ENCODE data around the gene NSF.
A peak's percentile ranks its signal among the peaks of the same experiment; 100 is the strongest.

Gene NSF

GRCh38 chr17:46727572-46728348, 137.3 kb downstream of the NSF start:
- Mint-ChIP-seq H3K27ac (no peak overlapping the region), H3K27me3 (no peaks in the 10 kb centered on the region), H3K4me3 (no peak overlapping the region), H3K4me1 (no peaks in the 10 kb centered on the region), H3K9me3 (no peaks in the 10 kb centered on the region)
- DNase-seq (no peak), ATAC-seq (no peak)

DNA sequence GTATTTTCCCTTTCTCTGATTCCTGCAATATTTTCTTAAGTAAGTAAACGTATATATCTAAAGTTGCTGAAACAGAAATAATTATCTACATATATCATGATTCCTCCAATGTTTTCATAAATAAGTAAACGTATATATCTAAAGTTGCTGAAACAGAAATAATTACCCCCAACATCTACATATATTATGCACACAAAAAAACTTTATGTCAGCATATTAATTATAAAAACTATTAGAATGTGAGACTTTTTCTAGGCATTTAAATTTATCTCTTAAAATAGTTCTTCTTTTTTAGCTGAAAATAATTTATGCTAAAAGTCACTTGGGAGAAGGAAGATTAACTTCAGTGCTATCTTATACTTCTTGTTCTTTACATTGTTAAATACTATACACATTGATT, 139.6 kb downstream of the NSF start:
- no peaks in the 10 kb centered on the region for H3K4me1 Mint-ChIP-seq
- H3K27me3 Mint-ChIP-seq, result no peaks in the 10 kb centered on the region
- H3K27ac Mint-ChIP-seq, result no peak overlapping the region
- H3K9me3 Mint-ChIP-seq, result no peaks in the 10 kb centered on the region
- no peak for ATAC-seq
- no peak for DNase-seq
- H3K4me3 Mint-ChIP-seq, result no peak overlapping the region

DNA sequence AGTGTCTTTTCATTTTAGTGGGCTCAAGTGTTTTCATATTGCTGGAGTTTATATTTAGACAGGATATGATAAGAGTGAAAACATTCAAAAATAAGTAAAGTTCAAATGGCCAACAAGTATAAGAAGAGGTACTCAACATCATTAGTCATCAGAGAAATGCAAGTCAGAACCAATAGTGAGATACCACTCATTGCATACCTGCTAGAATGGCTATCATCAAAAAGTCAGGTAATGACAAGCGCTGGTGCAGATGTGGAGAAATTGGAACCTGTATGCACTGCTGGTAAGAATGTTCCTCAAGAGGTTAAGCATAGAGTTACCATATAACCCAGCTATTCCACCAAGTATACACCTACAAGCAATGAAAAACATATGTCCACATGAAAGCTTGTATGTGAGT, 140.2 kb downstream of the NSF start:
- Mint-ChIP-seq H3K27ac (no peak overlapping the region), H3K4me3 (no peak overlapping the region), H3K4me1 (no peaks in the 10 kb centered on the region), H3K27me3 (no peaks in the 10 kb centered on the region), H3K9me3 (no peaks in the 10 kb centered on the region)
- no peak for DNase-seq
- ATAC-seq, result no peak

DNA sequence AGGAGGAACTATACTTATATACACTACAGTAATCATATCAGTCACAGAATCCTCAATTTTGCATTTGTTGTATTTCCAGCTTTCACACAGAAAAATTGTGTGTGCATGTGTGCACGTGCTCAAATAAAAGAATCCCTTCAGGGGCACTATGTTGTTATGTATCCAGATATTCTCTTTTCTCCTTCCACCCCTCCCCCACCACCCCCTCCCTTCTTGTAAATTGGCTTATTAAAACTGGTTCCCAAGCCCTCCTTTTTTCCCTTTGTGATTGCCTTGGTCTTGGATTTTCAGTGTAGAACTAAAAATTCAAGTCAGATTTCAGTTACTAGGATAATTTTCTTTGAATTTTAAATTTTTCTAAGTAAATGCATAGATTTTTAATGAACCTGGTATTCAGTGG, 141.7 kb downstream of the NSF start:
- H3K27ac Mint-ChIP-seq, result no peak overlapping the region
- H3K27me3 Mint-ChIP-seq, result no peaks in the 10 kb centered on the region
- ATAC-seq, result no peak
- H3K4me3 Mint-ChIP-seq, result no peak overlapping the region
- no peaks in the 10 kb centered on the region for H3K9me3 Mint-ChIP-seq
- no peak for DNase-seq
- no peaks in the 10 kb centered on the region for H3K4me1 Mint-ChIP-seq

- Mint-ChIP-seq H3K4me3 (no peak overlapping the region), H3K27ac (no peak overlapping the region), H3K4me1 (no peaks in the 10 kb centered on the region)
Observed at GRCh38 chr17:46732754-46733398, 142.4 kb downstream of the NSF start.

GRCh38 chr17:46733837-46734475, 143.5 kb downstream of the NSF start:
- no peaks in the 10 kb centered on the region for H3K27me3 Mint-ChIP-seq
- H3K4me3 Mint-ChIP-seq, result no peak overlapping the region
- H3K9me3 Mint-ChIP-seq, result no peaks in the 10 kb centered on the region
- DNase-seq (no peak), ATAC-seq (no peak)
- H3K27ac Mint-ChIP-seq, result no peak overlapping the region
- no peaks in the 10 kb centered on the region for H3K4me1 Mint-ChIP-seq

More at GRCh38 chr17:46732754-46733398, 142.4 kb downstream of the NSF start:
- H3K27me3 Mint-ChIP-seq, result no peaks in the 10 kb centered on the region
- no peaks in the 10 kb centered on the region for H3K9me3 Mint-ChIP-seq
- ATAC-seq (no peak), DNase-seq (no peak)

DNA sequence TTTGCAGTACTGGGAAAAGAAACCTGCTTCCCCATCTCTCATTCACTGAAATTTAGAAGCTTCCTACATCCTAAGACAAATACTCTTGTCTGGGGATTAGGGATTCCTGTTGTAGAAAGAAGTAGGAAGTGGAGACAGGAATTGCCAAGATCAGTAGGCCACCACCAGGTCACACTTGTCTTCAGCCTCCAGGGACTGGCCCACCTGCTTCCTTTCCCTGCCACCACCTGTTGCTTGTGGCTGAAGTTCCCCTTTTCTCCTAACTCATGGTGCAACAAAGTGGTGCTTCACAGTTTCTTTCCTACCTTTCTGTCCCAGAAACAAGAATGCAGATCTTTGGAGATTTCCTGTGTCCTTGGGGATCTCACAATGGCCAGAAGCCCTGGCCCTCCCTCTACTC, 145.6 kb downstream of the NSF start:
- no peaks in the 10 kb centered on the region for H3K4me1 Mint-ChIP-seq
- ATAC-seq (no peak), DNase-seq (no peak)
- no peaks in the 10 kb centered on the region for H3K9me3 Mint-ChIP-seq
- no peaks in the 10 kb centered on the region for H3K27me3 Mint-ChIP-seq
- H3K27ac Mint-ChIP-seq, result no peak overlapping the region
- H3K4me3 Mint-ChIP-seq, result no peak overlapping the region

GRCh38 chr17:46737326-46737725, 146.9 kb downstream of the NSF start:
- no peak overlapping the region for H3K4me3 Mint-ChIP-seq
- H3K4me1 Mint-ChIP-seq, result peaks cover 2% of the 10 kb centered on the region
- H3K27ac Mint-ChIP-seq, result no peak overlapping the region
- DNase-seq (no peak), ATAC-seq (no peak)
- H3K9me3 Mint-ChIP-seq, result no peaks in the 10 kb centered on the region
- H3K27me3 Mint-ChIP-seq, result no peaks in the 10 kb centered on the region

DNA sequence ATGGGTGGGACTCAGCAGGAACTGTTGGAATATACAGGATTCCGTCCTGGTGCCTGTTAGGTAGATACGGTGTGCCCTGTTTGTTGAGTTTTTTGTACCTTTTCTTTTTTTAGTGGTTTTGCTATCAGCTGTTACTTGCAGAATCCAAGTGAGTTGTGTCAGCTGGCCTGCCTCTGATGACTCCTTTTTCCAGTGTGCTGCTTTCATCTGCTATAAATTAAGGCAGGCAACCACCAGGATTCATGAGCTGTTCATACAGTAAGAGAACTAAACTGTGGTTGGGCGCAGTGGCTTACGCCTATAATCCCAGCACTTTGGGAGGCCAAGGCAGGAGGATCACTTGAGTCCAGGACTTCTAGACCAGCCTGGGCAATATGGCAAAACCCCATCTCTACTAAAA, 148.1 kb downstream of the NSF start:
- H3K27me3 Mint-ChIP-seq, result no peaks in the 10 kb centered on the region
- no peak for ATAC-seq
- no peak overlapping the region for H3K27ac Mint-ChIP-seq

DNA sequence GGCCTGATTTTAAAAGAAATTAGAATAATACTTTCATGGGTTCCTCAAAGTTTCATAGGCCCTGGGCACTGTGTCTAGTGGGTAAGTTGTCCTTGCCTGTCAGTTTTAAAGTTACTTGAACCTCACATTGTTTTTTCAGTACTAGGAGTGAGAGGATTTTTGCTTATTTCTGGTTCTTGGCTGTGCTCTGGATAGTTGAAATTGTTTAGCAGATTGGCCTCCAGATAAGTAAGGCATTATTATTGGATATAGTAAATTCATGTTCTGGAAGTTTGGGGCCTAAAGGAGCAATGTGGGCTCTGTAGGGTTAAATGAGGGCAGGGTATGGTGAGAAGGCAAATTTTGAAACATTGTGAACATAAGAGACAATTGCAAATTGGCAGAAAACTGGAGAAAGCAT, 149.5 kb downstream of the NSF start:
- no peak for DNase-seq
- Mint-ChIP-seq H3K9me3 (no peaks in the 10 kb centered on the region), H3K27ac (no peak overlapping the region), H3K27me3 (no peaks in the 10 kb centered on the region), H3K4me3 (no peak overlapping the region), H3K4me1 (peaks cover 12% of the 10 kb centered on the region)
- ATAC-seq, result no peak

More for the DNA sequence above, 148.1 kb downstream of the NSF start:
- H3K4me1 Mint-ChIP-seq, result peaks cover 12% of the 10 kb centered on the region
- no peak overlapping the region for H3K4me3 Mint-ChIP-seq
- no peak for DNase-seq
- no peaks in the 10 kb centered on the region for H3K9me3 Mint-ChIP-seq

- DNase-seq (no peak), ATAC-seq (no peak)
- H3K27ac Mint-ChIP-seq, result no peak overlapping the region
- H3K9me3 Mint-ChIP-seq, result no peaks in the 10 kb centered on the region
- H3K4me3 Mint-ChIP-seq, result no peak overlapping the region
- peaks cover 12% of the 10 kb centered on the region for H3K4me1 Mint-ChIP-seq
- no peaks in the 10 kb centered on the region for H3K27me3 Mint-ChIP-seq
Observed at GRCh38 chr17:46741122-46741730, 150.8 kb downstream of the NSF start.

- H3K27ac Mint-ChIP-seq, result peak overlapping the region in 1 of 2 donors; percentile 22
- peaks cover 12% of the 10 kb centered on the region for H3K4me1 Mint-ChIP-seq
- no peak for ATAC-seq
- no peak for DNase-seq
- H3K27me3 Mint-ChIP-seq, result no peaks in the 10 kb centered on the region
- no peak overlapping the region for H3K4me3 Mint-ChIP-seq
- H3K9me3 Mint-ChIP-seq, result no peaks in the 10 kb centered on the region
Observed at GRCh38 chr17:46742565-46743270, 152.2 kb downstream of the NSF start.

DNA sequence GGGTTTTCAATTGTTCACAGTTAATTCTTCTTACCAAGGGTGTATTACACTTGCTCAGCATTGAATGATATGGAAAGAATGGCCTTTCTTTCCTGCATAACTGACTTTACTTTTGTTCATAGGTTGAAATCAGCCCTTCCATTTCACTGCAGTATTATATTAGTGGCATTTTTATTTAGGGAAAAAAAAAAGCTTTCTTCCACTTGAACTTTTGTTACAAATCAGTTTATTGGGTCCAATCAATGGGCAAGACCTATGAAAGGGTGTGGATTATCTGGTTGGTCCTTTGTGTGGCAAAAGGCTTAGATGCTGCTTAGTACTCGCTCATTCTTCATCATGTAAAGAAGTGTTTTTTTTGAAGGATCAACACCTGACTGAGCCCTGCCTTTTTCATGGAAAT, 154.0 kb downstream of the NSF start:
- peaks cover 12% of the 10 kb centered on the region for H3K4me1 Mint-ChIP-seq
- no peaks in the 10 kb centered on the region for H3K27me3 Mint-ChIP-seq
- no peak for ATAC-seq
- no peak overlapping the region for H3K27ac Mint-ChIP-seq
- no peak overlapping the region for H3K4me3 Mint-ChIP-seq
- no peaks in the 10 kb centered on the region for H3K9me3 Mint-ChIP-seq
- no peak for DNase-seq

DNA sequence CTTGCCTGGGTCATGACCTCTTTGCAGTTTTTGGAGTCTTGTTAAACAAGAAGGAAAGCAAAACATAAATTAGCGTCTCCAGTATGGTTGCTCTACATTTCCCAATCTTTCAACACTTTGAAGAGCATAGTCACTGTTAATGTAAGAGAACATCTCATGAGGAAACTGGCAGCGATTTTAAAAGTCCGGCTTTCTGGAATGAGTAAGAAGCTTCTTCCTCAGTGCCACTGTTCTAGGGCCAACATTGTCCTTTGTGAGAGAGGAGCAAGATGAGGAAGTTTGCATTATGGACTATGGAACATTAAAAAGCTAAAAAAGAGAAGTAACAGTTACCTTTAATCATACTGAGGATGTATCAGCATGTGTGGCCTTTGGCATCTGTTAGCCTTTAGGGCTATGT, 154.9 kb downstream of the NSF start:
- no peaks in the 10 kb centered on the region for H3K9me3 Mint-ChIP-seq
- no peak for DNase-seq
- H3K27me3 Mint-ChIP-seq, result no peaks in the 10 kb centered on the region
- no peak overlapping the region for H3K27ac Mint-ChIP-seq
- peaks cover 12% of the 10 kb centered on the region for H3K4me1 Mint-ChIP-seq
- ATAC-seq, result no peak
- no peak overlapping the region for H3K4me3 Mint-ChIP-seq

DNA sequence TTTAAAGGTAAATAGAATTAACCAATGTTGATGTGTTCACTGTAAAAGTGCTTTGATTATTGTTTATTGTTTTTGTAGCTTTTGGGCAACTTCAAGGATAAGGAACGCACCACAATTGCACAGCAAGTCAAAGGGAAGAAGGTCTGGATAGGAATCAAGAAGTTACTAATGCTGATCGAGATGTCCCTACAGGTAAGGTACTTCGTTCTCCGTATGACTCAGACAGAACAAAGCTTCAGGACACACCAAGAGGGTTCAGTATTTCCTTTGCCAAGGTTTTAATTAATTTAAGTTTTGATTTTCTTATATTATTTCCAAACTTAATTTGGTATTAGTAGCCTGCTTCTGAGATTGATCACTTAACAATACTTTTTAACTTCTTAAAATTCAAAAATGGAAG, 161.0 kb downstream of the NSF start:
- Mint-ChIP-seq H3K4me3 (no peak overlapping the region), H3K4me1 (no peaks in the 10 kb centered on the region), H3K9me3 (no peaks in the 10 kb centered on the region), H3K27ac (no peak overlapping the region), H3K27me3 (no peaks in the 10 kb centered on the region)
- DNase-seq, result no peak
- ATAC-seq, result no peak

Data from stimulated activated naive CD8-positive, alpha-beta T cell treated with anti-CD3 and anti-CD28 coated beads, Interleukin-15, amount 100 ng/mL, for 72 hours (primary cell).